ENCODE measurements around the gene TANGO6.

The TANGO6 gene

GRCh38 chr16:69064764-69065313 lies 221.5 kb downstream of the TANGO6 start:
- H3K4me1 ChIP-seq (ENCODE audit: control insufficient read depth, low read length): no peaks in the 10 kb centered on the region
- no peaks in the 10 kb centered on the region for H3K27me3 ChIP-seq (ENCODE audit: control insufficient read depth, low read length)
- no peak for TF ChIP-seq EZH2phosphoT487 (IDR thresholded peaks at IDR 0.05; ENCODE audit: borderline replicate concordance, low read length)
- TF ChIP-seq CTCF (IDR thresholded peaks at IDR 0.05; ENCODE audit: low read depth, low read length, poor library complexity, severe bottlenecking): no peak
- no peak overlapping the region for H3K4me3 ChIP-seq (ENCODE audit: low read length)
- H3K9me3 ChIP-seq (ENCODE audit: control insufficient read depth, insufficient read depth, low read length): no peaks in the 10 kb centered on the region
- H3K9me2 ChIP-seq (replicated peaks; ENCODE audit: control insufficient read depth, low read length): no peaks in the 10 kb centered on the region
- H3K79me2 ChIP-seq (ENCODE audit: control insufficient read depth, low read length): no peaks in the 10 kb centered on the region
- no peaks in the 10 kb centered on the region for H4K20me1 ChIP-seq (ENCODE audit: control insufficient read depth, insufficient read depth, low read depth, low read length)
- no peaks in the 10 kb centered on the region for H3K36me3 ChIP-seq (ENCODE audit: control insufficient read depth, low read length)
- H3F3A ChIP-seq (ENCODE audit: control insufficient read depth, insufficient read depth): no peaks in the 10 kb centered on the region
- H3K4me2 ChIP-seq (ENCODE audit: low read length): no peak overlapping the region
- no peak overlapping the region for H3K27ac ChIP-seq (ENCODE audit: low read depth, low read length)

- Histone ChIP-seq H3K27me3 (ENCODE audit: control insufficient read depth, low read length) (no peaks in the 10 kb centered on the region), H3K4me1 (ENCODE audit: control insufficient read depth, low read length) (peaks cover 6% of the 10 kb centered on the region), H3F3A (ENCODE audit: control insufficient read depth, insufficient read depth) (no peaks in the 10 kb centered on the region), H3K9me2 (replicated peaks; ENCODE audit: control insufficient read depth, low read length) (no peaks in the 10 kb centered on the region), H3K4me3 (ENCODE audit: low read length) (no peak overlapping the region), H3K79me2 (ENCODE audit: control insufficient read depth, low read length) (no peaks in the 10 kb centered on the region), H3K9me3 (ENCODE audit: control insufficient read depth, insufficient read depth, low read length) (no peaks in the 10 kb centered on the region), H3K27ac (ENCODE audit: low read depth, low read length) (no peak overlapping the region), H4K20me1 (ENCODE audit: control insufficient read depth, insufficient read depth, low read depth, low read length) (no peaks in the 10 kb centered on the region), H3K36me3 (ENCODE audit: control insufficient read depth, low read length) (no peaks in the 10 kb centered on the region), H3K4me2 (ENCODE audit: low read length) (no peak overlapping the region)
- TF ChIP-seq CTCF (IDR thresholded peaks at IDR 0.05; ENCODE audit: low read depth, low read length, poor library complexity, severe bottlenecking) (no peak), EZH2phosphoT487 (IDR thresholded peaks at IDR 0.05; ENCODE audit: borderline replicate concordance, low read length) (no peak)
These were observed 226.2 kb downstream of the TANGO6 start for GRCh38 chr16:69069504-69069903.

GRCh38 chr16:69071036-69071435 lies 227.7 kb downstream of the TANGO6 start:
- no peak overlapping the region for H3K4me2 ChIP-seq (ENCODE audit: low read length)
- H3K27me3 ChIP-seq (ENCODE audit: control insufficient read depth, low read length): no peaks in the 10 kb centered on the region
- no peaks in the 10 kb centered on the region for H3K9me3 ChIP-seq (ENCODE audit: control insufficient read depth, insufficient read depth, low read length)
- H3F3A ChIP-seq (ENCODE audit: control insufficient read depth, insufficient read depth): no peaks in the 10 kb centered on the region
- H3K36me3 ChIP-seq (ENCODE audit: control insufficient read depth, low read length): no peaks in the 10 kb centered on the region
- no peaks in the 10 kb centered on the region for H3K9me2 ChIP-seq (replicated peaks; ENCODE audit: control insufficient read depth, low read length)
- H3K4me3 ChIP-seq (ENCODE audit: low read length): no peak overlapping the region
- H3K4me1 ChIP-seq (ENCODE audit: control insufficient read depth, low read length): peaks cover 6% of the 10 kb centered on the region
- no peaks in the 10 kb centered on the region for H3K79me2 ChIP-seq (ENCODE audit: control insufficient read depth, low read length)
- no peak overlapping the region for H3K27ac ChIP-seq (ENCODE audit: low read depth, low read length)
- TF ChIP-seq CTCF (IDR thresholded peaks at IDR 0.05; ENCODE audit: low read depth, low read length, poor library complexity, severe bottlenecking): no peak
- no peak for TF ChIP-seq EZH2phosphoT487 (IDR thresholded peaks at IDR 0.05; ENCODE audit: borderline replicate concordance, low read length)
- H4K20me1 ChIP-seq (ENCODE audit: control insufficient read depth, insufficient read depth, low read depth, low read length): no peaks in the 10 kb centered on the region

Measured in DOHH2 (cell line).